SKM-1 treated with dmso at 0.1 percent for 144 hours (cell line): ENCODE measurements around the gene UBTD1.

Source experiments
- DNase-seq: peaks from one replicate; lab custom pipeline; 2025; ENCODE audit not compliant: unreplicated experiment; lab: John Stamatoyannopoulos, UW

Gene UBTD1

DNA sequence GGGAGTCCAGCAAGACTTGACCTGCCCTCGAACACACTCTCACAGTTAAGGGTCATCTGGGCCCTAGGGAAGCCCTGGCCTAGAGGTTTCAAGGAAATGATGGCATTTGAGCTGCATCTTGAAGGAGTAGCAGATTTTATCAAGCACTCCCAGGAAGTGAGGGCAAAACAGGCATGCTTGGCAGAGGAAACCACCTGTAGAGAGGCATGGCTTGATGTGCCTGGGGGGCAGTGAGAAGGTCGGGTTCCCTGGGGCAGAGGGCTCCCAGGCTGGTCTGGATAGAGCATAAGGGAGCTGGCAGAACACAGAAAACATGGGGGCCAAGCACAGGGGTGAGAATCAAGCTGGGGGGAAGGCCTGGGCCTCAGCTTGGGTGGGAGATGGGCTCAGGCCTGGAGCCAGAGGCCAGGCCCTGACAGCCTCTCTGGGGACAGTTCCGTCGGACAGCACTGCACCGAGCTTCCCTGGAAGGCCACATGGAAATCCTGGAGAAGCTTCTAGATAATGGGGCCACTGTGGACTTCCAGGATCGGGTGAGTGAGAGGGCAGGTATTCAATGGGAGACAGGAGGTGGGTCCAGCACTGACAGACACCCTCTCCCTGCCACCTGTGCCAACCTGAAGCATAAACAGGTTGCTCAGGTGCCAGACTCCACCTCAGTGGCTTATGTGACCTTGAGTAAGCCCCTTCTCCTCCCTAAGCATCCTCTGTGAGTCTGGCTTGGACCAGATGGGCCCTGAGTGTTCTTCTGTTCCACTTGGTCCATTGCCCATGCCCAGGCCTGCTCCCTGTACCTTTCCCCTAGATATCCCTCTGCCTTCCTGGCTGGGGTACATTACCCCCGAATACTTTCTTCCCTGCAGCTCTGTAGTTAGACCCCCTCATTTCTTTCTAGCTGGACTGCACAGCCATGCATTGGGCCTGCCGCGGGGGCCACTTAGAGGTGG, 82.0 kb downstream of the UBTD1 start:
- DNase-seq, result no peak

DNA sequence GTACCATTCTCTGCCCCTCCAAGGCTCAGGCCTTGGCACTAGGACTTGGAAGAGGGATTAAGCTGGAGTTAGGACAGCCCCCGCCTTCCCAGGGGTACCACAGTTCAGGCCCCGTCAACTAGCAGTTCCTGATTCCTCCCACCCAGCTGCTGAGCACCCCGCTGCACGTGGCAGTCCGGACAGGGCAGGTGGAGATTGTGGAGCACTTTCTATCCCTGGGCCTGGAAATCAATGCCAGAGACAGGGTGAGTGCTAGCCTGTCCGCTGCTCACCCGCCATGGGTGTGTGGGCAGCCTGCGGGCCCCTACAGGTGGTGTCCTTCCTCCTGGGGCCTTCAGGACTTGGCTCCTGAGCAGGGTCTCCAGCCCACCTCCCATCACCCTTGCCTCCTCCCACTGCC, 83.4 kb downstream of the UBTD1 start:
- DNase-seq, result no peak

DNA sequence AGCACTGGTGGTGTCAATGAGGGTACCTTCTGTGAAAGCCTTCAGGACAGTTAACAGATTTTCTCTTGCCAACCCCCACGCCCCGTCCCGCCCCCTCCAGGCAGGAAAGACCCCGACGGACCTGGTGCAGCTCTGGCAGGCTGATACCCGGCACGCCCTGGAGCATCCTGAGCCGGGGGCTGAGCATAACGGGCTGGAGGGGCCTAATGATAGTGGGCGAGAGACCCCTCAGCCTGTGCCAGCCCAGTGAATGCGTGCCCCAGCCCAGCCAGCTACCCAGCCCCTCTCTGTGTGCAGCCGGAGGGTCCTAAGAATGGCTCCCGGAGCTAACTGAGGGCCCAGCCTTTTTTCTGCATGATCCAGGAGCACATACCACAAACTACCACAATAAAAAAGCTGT, 84.8 kb downstream of the UBTD1 start:
- no peak for DNase-seq

DNA sequence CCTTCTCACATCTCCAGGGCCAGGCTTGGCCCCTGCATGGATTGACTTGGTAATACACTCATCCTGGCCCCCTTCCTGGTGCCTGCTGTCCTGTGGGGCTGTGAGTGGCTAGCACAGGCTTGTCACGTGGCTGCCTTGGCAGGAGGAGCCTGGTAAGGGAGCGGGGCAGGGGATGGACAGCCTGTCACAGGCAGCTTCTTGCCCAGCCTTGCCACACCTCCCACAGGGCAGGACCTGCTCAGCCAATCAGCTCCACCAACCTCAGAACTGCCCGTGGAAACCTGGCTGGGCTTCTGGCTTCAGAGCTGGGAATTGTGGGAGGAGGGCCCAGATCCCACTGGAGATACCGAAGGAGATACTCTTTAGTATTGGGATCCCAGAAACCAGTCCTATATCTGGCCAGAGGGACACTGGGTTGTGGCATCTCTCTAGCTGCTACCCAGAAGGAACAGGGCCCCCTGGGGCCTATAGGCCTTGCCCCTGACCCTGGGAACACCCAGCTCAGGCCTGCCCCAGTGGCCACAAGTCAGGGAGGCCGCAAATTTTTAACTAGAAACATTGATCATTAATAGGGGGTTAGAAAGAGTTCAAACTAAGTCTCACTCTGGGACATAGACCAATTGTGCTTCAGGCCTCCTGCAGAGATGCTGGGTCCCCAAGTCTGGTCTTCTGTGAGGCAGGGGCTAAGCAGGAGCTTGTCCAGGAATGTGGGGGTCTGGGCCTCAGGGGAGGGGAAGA, 85.5 kb downstream of the UBTD1 start, which contains the start of gene HOGA1:
HOGA1 (plus strand) TSS at position 330 of the 738 bp plus-strand sequence; CDS start at position 645, 315 bp downstream.
- DNase-seq, result no peak

DNA sequence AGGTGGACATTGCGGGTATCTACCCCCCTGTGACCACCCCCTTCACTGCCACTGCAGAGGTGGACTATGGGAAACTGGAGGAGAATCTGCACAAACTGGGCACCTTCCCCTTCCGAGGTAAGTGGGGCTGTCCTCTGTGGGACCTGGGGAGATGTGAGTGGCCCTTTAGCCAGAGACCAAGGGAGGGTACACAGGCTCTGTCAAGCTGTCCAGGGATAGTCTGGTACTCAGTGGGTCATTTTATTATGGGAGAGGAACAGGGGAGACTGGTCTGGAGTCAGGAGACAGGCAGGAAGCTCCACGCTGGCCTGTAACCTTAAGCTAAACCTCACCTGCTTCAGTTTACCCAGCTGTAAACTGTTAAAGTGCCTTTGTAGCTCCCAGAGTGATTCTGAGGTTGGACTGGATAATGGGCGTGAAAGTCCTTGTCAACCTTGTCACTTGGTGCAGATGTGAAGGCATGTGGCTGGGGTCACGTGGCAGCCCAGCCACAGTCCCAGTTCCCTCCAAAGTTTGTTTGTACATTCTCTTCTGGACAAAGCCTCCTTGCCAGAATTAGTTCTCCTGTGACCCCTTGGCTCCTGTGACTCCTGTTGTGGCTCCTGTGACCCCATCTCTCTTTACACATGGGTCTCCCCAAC, 86.2 kb downstream of the UBTD1 start:
- no peak for DNase-seq

DNA sequence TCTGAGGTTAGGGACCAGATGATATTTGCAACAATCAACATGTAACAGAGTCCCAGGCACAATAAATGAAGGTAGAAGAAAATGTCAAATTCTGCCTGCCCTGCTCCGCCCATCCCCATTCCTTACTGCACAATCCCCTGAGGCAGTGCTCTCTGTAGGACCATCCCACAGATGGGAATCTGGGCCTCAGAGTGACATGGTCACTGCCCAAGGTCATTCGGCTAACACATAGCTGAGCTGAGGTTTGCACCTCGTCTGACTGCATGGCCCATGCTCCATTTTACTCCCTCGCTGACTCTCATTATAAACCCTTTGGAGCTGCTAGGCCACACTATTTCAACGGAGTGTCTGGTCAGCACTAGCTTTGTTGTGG, 86.7 kb downstream of the UBTD1 start:
- DNase-seq, result no peak

DNA sequence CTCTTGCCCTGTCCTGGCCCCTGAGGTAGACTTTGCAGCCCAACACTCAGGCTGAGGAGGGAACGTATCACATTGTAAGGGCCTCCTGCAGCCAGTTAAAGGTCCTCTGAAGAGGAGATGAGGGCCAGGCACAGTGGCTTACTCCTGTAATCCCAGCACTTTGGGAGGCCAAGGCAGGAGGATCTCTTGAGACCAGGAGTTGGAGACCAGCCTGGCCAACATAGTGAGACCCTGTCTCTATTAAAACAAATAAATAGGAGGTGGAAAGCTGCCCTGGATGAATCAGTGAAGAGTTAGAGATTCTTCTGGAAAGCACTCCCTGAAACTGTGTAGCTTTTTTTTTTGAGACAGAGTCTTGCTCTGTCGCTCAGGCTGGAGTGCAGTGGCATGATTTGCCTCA, 88.5 kb downstream of the UBTD1 start:
- DNase-seq, result no peak

DNA sequence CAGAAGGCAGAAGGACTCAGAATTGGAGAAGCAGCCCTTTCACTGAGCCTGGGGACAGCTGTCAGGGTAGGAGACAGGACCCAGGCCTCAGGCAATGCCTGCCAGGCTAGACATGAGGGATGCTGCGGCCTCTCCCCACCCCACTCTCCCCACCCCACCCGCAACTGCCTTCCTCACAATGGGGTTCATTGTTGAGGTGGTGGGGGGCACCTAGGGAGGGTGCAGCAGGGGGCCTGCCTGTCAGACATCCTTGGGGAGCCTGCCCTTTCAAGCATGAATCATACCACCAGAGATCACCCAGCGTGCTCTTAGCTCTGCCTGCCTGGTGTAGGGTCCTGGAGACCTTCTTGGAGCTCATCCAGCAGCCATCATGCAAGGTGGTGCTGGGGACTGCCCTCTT, 90.8 kb downstream of the UBTD1 start, which contains the start of gene C10orf62:
C10orf62 (plus strand) TSS at position 243 of the 400 bp plus-strand sequence. CDS start 177 bp downstream, outside the sequence.
- DNase-seq, result no peak

DNA sequence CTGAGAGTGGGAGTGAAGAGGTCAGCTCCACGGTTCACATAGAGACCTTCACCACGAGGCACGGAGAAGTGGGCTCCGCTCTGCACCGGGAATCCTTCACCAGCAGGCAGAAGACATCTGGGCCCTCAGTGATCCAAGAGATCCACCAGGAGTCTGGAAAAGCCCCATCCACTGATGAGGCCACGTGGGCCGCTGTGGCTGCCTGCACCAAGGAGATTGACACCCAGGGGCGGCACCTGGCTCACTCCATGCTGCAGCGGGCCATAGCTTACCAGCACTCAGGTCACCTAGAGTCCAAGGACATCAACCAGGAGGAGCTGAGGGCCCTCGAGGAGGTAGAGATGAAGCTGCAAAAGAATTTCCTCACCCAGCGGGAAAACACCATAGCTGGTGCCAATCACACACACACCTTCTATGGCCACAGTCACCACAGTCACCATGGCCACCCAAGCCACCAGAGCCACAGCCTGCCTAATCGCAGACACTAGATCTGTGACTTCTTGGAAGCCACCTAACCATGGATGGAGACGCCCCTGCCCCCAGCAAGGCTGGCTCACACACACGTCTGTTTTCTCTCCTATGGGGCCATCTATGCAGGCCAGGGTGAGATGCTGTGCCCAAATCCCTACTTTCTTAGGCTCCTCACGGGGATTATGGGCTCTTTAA, 91.5 kb downstream of the UBTD1 start:
- DNase-seq, result no peak

DNA sequence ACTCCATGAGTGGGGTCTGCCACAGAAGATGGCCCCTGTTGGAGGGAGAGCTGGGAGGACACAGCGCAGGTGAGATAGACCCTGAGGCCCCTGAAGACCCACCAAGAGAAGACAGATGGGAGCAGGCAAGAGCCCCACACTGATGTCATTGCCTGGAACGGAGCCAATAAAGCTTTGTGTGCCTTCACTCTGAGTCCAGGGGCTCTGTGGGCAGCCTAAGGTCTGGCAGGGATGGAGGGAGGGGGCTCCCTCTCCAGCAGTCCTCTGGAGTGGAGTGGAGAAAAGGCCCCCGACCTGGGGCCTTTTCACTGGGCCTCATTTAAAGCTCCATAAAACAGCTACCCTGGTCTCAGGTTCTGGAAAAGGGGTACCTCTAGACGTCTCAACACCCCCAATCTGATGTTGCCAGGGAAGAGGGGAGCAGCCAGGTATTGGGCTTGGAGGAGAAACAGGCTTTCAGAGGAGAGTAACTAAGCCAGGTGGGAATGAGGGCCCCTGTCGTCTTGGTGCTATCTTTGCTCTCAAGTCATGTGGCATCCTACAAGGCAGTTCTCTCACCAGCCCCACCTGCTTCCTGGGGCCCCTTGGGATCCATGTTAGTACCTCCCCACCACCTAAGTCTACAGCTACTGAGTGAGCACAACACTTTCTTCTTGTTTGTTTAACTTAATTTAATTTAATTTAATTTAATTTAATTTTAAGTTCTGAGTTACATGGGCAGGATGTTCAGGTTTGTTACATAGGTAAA, 92.2 kb downstream of the UBTD1 start:
- no peak for DNase-seq

DNA sequence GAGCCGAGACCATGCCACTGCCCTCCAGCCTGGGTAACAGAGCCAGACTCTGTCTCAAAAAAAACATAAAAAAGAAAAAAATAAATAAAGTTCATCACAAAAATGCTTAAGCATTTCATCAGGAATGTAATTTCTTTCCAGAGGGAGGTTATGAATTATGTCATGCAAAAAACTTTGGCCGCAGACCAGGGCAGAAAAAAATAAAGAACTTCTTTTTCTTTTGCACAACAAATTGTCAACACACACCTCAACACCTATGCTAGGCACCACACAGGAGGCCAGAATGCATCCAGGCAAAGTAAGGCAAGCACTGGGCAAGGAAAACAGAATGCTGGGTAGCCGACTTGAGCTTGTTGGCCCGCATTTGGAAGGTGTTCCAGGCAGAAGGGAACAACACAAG, 94.7 kb downstream of the UBTD1 start:
- no peak for DNase-seq

DNA sequence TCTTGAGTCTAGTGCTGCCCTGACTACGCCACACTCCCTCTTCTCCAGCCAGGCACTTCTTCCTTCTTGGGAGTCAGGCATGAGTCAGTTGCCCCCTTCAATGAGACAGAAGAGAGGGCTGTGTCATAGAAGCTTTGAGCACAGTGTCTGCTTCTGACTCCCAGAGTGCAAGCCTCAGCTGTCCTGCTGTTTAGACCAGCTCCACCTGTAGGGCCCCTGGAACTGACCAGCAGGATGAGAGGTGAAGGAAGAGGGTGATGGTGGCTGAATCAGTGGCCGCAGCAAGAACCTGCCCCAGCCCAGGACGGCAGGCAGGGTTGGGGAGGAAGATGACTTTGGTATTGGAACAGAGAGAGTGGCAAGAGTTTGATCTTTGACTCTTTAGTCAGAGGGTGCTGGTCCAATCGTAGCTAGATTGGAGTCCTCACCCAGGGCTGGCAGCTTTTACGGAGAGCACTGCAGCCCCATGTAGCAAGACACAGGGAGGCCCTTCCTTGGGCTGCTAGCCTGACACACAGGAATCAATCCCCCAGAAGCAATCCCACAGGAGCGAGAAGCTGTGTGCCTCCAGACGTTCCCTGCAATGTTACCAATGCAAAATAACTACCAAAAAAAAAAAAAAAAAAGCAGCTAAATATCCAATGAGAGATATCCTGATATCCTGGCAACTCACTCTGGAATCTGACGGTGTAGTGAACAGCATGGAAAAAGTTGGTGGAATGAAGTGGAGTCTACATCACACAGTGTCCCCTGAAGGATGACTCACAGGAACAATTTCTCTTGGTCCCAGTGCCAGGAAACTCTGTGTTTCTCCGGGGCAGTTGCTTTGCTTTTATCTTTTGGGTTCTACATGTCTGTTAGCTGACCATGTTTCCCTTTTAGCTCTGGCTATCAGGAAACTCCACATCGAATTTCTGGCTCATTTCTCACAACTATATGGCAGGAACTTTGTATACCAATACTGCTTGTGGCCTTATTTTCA, 97.7 kb downstream of the UBTD1 start:
- DNase-seq, result no peak

DNA sequence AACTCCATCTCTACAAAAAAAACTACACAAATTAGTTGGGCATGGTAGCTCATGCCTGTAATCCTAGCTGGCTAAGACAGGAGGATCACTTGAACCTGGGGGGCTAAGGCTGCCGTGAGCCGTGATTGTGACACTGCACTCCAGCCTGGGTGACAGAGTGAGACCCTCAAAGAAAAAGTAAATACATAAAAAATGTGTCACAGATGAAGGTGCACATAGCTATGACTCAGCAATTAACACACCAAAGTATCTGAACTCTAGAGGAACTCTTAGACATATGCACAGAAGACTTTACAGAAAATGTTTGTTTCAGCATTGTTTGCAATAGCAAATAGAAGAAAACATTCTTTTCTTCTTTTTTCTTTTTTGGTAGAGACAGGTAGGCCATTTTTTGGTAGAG, 99.1 kb downstream of the UBTD1 start:
- DNase-seq, result no peak

DNA sequence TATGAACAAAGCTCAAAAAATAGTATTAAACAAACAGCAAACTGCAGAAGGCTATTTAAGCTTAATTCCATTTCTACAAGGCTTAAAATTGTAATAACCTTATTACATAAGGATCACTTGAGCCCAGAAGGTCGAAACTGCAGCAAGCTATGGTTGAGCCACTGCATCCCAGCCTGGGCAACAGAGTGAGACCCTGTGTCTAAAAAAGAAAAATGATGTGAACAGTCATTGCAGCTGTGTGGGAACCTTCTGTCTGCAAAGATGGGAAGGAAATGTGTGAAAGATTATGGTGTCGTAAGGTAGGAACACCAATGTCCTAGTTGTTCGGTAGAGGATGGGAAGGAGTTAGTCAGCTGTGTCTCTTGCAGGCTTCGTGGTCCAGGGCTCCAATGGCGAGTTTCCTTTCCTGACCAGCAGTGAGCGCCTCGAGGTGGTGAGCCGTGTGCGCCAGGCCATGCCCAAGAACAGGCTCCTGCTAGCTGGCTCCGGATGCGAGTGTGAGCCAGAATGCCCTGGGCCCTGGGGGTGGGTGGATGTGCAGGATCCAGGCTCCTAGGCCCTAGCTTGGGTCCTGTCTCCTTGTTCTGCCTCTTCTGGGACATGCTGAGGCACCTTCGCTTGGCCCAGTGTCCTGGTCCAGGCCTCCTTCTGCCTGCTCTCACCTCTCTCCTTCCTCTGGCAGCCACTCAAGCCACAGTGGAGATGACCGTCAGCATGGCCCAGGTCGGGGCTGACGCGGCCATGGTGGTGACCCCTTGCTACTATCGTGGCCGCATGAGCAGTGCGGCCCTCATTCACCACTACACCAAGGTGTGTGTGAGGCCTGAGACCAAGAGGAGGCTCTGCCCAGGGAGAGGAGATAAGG, 99.9 kb downstream of the UBTD1 start:
- DNase-seq, result no peak

DNA sequence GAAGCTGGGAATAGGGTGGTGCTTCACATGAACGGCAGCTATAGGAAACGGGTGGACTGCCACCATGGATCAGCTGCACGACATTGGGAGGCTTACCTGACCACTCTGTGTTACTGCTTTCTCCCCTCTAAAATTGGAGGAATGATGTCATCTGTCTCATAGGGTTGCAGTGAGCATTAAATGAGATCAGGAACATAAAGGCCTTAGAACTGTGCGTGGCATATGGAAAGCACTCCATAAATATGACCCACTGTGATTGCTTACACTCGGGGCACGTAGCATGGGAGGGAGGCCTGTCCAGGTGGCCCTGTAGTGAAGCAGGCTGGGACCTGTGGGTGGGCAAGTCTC, 100.5 kb downstream of the UBTD1 start:
- no peak for DNase-seq

DNA sequence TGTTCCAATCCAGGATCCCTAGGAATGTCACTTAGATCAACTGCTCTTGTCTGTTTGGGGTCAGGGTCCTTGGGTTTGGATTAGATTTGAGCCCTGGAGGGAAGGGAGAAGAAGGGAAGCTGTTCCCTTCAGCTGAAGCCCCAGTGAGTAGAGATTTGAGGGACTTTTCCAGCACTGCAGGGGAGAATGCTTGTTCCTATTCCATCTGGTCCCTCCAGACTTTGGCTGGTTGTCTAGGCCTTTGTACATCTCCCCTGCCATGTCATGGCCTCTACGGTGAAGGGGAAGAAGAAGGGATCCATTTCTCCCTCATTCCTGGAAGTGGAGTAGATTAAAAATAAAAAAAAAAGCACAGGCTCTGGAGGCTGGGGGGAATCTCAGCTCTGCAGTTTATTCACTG, 101.9 kb downstream of the UBTD1 start:
- DNase-seq, result no peak

DNA sequence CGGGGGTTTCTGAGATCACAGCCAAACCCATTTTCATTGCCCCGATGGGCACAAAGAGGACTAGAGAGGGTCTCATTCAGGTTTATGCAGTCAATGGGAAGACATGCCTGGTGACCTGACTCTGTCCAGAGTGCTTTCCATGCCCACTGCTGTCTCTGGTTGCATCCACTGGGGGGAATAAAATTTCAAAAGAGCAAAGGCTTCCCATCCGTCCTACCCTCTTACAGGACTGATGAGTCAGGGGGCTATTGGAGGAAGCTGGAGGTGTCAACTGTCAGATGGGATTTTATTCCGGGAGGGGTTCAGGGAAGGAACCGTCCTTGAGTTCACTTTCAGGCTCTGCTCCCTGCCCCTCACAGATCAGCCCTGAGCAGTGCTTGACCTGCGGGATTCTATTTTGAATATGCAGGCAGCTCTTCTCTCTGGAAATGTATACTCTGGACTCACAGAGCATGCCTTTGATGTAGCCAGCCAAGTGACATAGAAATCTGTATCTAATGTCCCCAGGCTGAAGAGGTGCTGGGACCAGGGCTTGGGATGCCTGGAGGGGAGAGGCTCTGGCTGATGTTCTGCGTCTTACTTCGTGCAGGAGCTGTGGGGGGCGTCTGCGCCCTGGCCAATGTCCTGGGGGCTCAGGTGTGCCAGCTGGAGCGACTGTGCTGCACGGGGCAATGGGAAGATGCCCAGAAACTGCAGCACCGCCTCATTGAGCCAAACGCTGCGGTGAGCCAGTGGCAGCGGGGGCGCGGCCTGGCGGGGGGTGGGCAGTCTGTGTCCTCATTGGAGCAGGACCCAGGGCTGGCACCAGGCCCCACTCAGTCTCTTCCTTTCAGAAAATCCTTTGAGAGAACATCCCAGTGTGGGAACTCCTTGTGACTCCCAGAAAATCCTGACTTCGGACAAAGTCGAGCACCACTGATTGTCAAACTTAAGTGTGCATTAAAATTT, 102.8 kb downstream of the UBTD1 start:
- DNase-seq, result no peak
